Dedifferentiated amniotic fluid mesenchymal stem cell (primary cell): ENCODE data around the gene ABCA13.

Experiments used
- DNase-seq: peaks from one replicate; pipeline ENCODE4 v3.0.0-alpha.2; 2016; ENCODE audit errors: extremely low spot score

ABCA13 gene

DNA sequence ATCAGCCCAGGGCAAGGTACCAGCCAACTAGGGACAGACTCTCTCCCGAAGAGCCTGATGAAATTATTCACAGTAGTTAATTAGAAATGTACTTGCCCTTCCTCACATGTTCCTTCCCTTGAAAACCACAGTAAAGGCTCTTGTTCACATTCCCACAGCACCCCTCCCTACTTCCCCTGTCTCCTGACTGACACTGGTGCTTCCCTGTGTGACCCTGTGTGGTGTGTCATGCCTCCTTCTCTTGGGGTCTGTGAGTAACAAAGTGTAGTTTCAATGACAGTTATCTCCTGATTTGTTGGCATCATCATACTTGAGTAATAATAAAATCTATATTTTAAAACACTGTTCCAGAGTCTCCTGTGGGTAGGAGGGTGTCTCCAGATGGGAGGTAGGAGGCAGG is 209.7 kb downstream of the ABCA13 start:
- DNase-seq, result no peak

GRCh38 chr7:48381571-48381970 is 210.3 kb downstream of the ABCA13 start:
- DNase-seq, result no peak

- no peak for DNase-seq
Measured at GRCh38 chr7:48384180-48384752, 213.0 kb downstream of the ABCA13 start.

- DNase-seq, result no peak
Measured at GRCh38 chr7:48387932-48388331, 216.7 kb downstream of the ABCA13 start.

- DNase-seq, result no peak
Measured at GRCh38 chr7:48388911-48389310, 217.7 kb downstream of the ABCA13 start.

- no peak for DNase-seq
Measured at GRCh38 chr7:48389977-48390376, 218.7 kb downstream of the ABCA13 start.

- DNase-seq, result no peak
Measured at GRCh38 chr7:48390388-48391327, 219.4 kb downstream of the ABCA13 start.

- DNase-seq, result no peak
Measured at GRCh38 chr7:48398191-48398590, 226.9 kb downstream of the ABCA13 start.

GRCh38 chr7:48402721-48403120 is 231.5 kb downstream of the ABCA13 start:
- no peak for DNase-seq

- no peak for DNase-seq
Measured at GRCh38 chr7:48408731-48409130, 237.5 kb downstream of the ABCA13 start.

DNA sequence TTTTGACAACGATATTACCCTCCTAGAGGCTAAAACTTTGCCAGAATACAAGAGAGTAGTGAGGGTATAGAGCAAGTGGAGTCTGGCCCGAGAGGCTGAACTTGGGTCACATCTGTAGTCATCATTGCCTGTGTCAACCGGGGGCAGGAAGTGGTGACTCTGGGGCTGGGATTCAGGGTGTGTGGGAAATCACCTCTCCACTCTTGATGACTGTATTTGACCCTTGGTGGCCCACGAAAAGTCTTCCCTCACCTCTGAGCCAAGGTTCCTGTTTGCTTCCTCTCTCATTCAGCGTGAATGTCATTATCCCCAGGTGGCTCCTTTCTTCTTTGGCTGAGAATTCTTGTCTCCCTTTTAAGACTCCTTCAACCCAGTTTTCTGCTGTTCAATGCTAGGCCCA is 240.4 kb downstream of the ABCA13 start:
- no peak for DNase-seq

DNA sequence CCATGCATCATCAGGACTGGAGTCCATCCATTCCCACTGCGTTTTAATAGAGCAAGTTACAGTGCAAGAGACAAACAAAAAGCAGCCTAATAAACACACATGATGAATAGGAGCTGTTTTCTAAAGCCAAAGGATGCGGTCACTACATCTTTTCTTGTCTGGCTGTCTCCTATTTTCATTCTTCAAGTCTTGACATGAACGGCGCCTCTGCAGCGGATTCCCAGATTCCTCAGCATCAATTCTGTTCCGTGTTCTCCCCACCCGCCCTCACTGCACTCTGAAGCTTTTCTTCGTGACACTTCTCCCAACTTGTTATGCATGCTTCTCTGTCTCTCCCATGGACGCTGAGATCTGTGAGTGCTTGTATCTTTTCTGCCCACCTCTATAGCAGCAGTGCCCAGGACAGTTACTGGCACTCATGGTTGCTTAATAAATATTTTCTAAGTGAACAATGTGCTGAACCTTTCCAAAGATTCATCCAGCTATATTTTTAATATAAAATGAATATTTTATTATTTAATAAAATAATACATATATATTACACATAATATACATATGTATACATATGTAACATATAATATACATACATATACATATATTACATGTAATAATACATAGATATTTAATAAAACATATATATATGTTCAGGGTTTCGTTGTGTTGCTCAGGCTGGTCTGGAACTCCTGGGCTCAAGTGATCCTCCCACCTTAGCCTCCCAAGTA is 242.9 kb downstream of the ABCA13 start:
- no peak for DNase-seq

- DNase-seq, result no peak
Measured at GRCh38 chr7:48416327-48416908, 245.2 kb downstream of the ABCA13 start.

- no peak for DNase-seq
Measured at GRCh38 chr7:48419401-48419800, 248.1 kb downstream of the ABCA13 start.

DNA sequence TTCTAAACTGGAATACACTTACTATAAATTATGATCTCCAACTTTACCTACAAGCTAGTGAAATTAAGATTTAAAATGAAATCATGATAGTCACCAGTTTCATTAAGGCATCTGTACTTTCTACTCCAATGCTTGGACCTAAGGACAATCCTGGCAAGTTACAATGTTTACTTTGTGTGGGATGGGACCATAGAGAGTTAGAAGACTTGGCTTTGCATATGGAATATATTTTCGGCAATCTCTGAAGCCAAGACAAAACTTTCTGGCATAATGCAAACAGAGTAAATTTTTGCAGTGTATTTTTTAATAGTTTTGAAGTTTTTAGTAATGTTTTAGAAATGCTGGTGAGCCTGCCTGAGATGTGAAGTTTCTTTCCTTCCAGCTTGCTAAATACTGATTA is 248.9 kb downstream of the ABCA13 start:
- no peak for DNase-seq

DNA sequence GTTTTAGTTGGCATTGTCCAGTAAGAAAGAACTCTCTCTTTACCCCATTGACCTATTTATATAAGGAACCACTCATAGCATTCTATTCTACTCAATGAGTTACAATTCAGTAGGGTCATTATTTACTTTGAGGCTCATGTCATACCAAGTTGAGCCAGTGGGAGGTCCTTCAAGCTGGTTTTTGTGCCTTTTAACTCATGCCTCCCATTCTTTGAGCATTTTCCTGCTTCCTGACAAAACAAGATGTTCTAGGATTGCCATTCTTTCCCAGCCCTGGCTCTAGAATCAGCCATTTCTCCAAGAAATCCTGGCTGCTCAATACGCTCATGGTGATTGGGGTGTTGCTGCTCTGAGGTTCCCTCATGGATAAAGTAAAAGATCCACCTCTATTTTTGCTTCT is 250.1 kb downstream of the ABCA13 start:
- no peak for DNase-seq

GRCh38 chr7:48424731-48425130 is 253.5 kb downstream of the ABCA13 start:
- no peak for DNase-seq

GRCh38 chr7:48426331-48426965 is 255.2 kb downstream of the ABCA13 start:
- DNase-seq, result no peak

DNA sequence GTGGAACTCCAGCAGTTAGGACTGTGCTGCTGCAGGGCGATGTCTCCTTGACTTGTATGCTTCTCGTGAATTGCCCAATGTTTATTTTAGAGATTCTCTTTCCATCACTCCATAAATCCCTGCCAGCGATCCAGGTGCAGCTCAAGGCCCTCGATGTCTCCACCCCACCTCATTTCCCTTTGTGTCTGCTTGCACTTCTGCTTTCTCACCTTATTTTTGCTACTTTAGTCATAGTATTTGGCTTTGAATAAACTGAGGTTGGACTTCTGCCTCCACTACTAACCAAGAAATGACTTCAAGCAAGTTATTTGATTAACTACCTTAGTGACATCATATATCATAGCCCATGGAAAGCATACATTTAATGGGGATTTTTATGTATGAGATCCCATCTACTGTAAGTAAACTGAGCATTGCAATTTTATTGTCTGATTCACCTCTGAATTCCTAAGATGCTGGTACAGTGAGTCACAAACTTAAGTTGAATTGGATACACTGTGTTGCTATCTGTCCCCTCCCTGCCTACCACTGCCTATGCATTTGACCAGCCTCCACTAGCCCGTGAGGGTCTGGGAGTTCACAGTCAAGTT is 255.8 kb downstream of the ABCA13 start:
- no peak for DNase-seq

DNA sequence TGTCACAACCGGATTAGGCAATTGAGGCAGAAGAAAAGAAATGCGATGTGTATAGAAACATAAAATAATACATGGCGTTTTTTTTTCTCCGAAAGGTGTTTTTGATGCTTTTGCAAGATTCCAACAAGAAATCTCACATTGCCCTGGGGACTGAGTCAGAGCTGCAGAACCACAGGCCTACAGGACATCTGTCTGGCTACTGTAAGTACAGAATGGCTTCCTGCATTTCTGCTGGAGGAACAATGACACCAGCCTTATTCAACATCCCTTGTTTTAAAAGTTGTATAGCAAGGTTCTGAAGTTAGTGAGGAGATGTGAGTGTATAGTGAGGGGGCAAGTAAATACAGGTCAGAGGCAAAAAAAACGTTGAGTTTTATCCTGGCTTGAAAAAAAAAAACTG is 256.4 kb downstream of the ABCA13 start:
- DNase-seq, result no peak

DNA sequence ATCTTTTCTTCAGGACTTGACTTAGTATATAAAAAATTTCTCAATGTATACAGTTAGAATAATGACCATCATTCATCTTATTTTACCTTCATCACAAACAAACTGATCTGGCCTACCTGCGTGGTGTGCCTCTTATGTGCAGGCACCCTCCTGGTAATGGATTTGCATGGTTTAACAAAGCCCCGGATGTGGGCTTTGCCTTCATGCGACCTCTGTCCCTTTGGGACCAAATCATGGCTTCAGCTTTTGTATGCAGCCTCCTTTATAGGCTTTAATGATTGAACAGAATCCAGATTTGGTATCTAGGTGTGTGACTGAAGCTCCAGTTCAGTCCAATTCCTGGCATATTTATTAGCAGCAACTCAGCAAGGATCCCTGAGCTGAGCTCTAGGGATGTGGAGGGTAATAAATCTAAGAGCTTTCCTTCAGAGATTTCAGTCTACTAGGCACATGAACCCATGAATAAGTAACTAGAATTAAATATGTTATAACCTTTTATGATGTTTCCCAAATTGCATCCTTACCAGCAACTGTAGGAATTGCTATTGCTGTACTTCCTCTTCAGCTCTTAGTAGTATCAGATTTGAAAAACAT is 256.9 kb downstream of the ABCA13 start:
- no peak for DNase-seq
